WTC11 (cell line): Measurements from ENCODE around the gene PRDM2.

Experiments used
- CTCF ChIP-seq: fragments of 200-600 bp; IDR thresholded peaks from 2 replicates; pipeline ENCODE4 v1.8.0; 2022; ENCODE audit warnings: antibody characterized with exemption
- ELF4 ChIP-seq: sonication (generic); formaldehyde crosslinking; IDR thresholded peaks from 2 replicates; pipeline ENCODE4 v1.8.1; 2022; ENCODE audit warnings: low read depth, mild to moderate bottlenecking, moderate library complexity, missing genetic modification reagents
- FOXP4 ChIP-seq: sonication (generic); formaldehyde crosslinking; IDR thresholded peaks from 2 replicates; pipeline ENCODE4 v1.8.0; 2022; ENCODE audit warnings: mild to moderate bottlenecking, missing genetic modification reagents
- PRDM15 ChIP-seq: sonication (generic); formaldehyde crosslinking; IDR thresholded peaks from 2 replicates; pipeline ENCODE4 v1.8.0; 2022; ENCODE audit warnings: missing genetic modification reagents
- SP1 ChIP-seq: sonication (generic); formaldehyde crosslinking; conservative IDR thresholded peaks from 2 replicates; pipeline ENCODE4 v1.8.1; 2022; ENCODE audit warnings: missing genetic modification reagents
- TEAD4 ChIP-seq: sonication (generic); formaldehyde crosslinking; IDR thresholded peaks from 2 replicates; pipeline ENCODE4 v1.8.0; 2022; ENCODE audit warnings: mild to moderate bottlenecking, missing genetic modification reagents
- USF1 ChIP-seq: sonication (generic); formaldehyde crosslinking; IDR thresholded peaks from 2 replicates; pipeline ENCODE4 v1.8.0; 2022; ENCODE audit warnings: mild to moderate bottlenecking, missing genetic modification reagents
- ZMAT4 ChIP-seq: fragments of 250-450 bp; sonication (Bioruptor Pico); IDR thresholded peaks from 2 replicates; pipeline ENCODE4 v1.9.0; 2021; ENCODE audit warnings: mild to moderate bottlenecking
- ZNF396 ChIP-seq: fragments of 250-450 bp; sonication (Bioruptor Pico); IDR thresholded peaks from 2 replicates; pipeline ENCODE4 v1.8.0; 2021; ENCODE audit warnings: mild to moderate bottlenecking, moderate library complexity, borderline replicate concordance

- TF ChIP-seq CTCF (no peak), ZNF396 (CRISPR knock-in tag) (no peak), ZMAT4 (no peak), SP1 (CRISPR knock-in tag) (no peak), ELF4 (CRISPR knock-in tag) (no peak), TEAD4 (CRISPR knock-in tag) (no peak), PRDM15 (CRISPR knock-in tag) (no peak), FOXP4 (CRISPR knock-in tag) (no peak), USF1 (no peak)
These were observed 31.9 kb downstream of the PRDM2 start for GRCh38 chr1:13731897-13732296.
